ENCODE results near the gene ALPL. TPM values are rescaled to one million over a fixed set of nuclear protein-coding genes. Genes with fewer than 3 reads are reported as not detected.
A peak's percentile ranks its signal among the peaks of the same experiment; 100 is the strongest.

ALPL gene
- total and polyA plus RNA-seq, 8 donors = 2.9 to 12.0 (median 7.0) TPM; not detected in 2

- Histone ChIP-seq H3K4me1 (peaks cover 13 to 33% (median 21%) of the 10 kb centered on the region in 4 donors), H3K27me3 (peaks cover 0 to 53% (median 0%) of the 10 kb centered on the region in 3 donors), H3K9me3 (no peaks in the 10 kb centered on the region), H3K27ac (peak overlapping the region in 1 of 5 donors; percentile 48), H3K36me3 (no peaks in the 10 kb centered on the region), H3K4me3 (no peak overlapping the region)
- DNase-seq = no peak
- no peak for TF ChIP-seq POLR2AphosphoS5 (IDR thresholded peaks at IDR 0.05)
- no peak for TF ChIP-seq EP300 (IDR thresholded peaks at IDR 0.05)
- TF ChIP-seq CTCF (IDR thresholded peaks at IDR 0.05) = no peak
- TF ChIP-seq POLR2A (IDR thresholded peaks at IDR 0.05) = no peak
- intact Hi-C loops (cut with DNase I; ENCODE audit: low total_unique reads) = no loop called here
- WGBS, 5 donors = 30 to 57% (median 45%) methylated on average over 13 of the region's 13 CpGs
Observed at GRCh38 chr1:21590934-21591333, 81.7 kb downstream of the ALPL start.

- Histone ChIP-seq H3K36me3 (peaks cover 0 to 12% (median 7%) of the 10 kb centered on the region in 4 donors), H3K4me3 (no peak overlapping the region), H3K9me3 (no peaks in the 10 kb centered on the region), H3K4me1 (peaks cover 1 to 20% (median 8%) of the 10 kb centered on the region in 4 donors), H3K27ac (no peak overlapping the region), H3K27me3 (peaks cover 0 to 51% (median 0%) of the 10 kb centered on the region in 3 donors)
- intact Hi-C loops (cut with DNase I; ENCODE audit: low total_unique reads) = no loop called here
- 57 to 74% (median 64%) methylated on average over 12 of the region's 12 CpGs for WGBS, 5 donors
- TF ChIP-seq POLR2AphosphoS5 (IDR thresholded peaks at IDR 0.05) (no peak), EP300 (IDR thresholded peaks at IDR 0.05) (no peak), CTCF (IDR thresholded peaks at IDR 0.05) (no peak), POLR2A (IDR thresholded peaks at IDR 0.05) (no peak)
- no peak for DNase-seq
Observed at GRCh38 chr1:21592086-21592865, 83.1 kb downstream of the ALPL start.

- intact Hi-C loops (cut with DNase I; ENCODE audit: low total_unique reads) = no loop called here
- peaks cover 3 to 22% (median 13%) of the 10 kb centered on the region in 4 donors for H3K36me3 ChIP-seq
- H3K4me1 ChIP-seq = peaks cover 0 to 16% (median 5%) of the 10 kb centered on the region in 4 donors
- TF ChIP-seq EP300 (IDR thresholded peaks at IDR 0.05) = no peak
- TF ChIP-seq CTCF (IDR thresholded peaks at IDR 0.05) = no peak
- no peak for TF ChIP-seq POLR2AphosphoS5 (IDR thresholded peaks at IDR 0.05)
- no peak for TF ChIP-seq POLR2A (IDR thresholded peaks at IDR 0.05)
- no peaks in the 10 kb centered on the region for H3K9me3 ChIP-seq
- H3K27ac ChIP-seq = no peak overlapping the region
- no peak overlapping the region for H3K4me3 ChIP-seq
- DNase-seq = no peak
- 55 to 73% (median 70%) methylated on average over 7 to 8 of the region's 8 CpGs for WGBS, 5 donors
- peaks cover 0 to 55% (median 0%) of the 10 kb centered on the region in 3 donors for H3K27me3 ChIP-seq
Observed at GRCh38 chr1:21593231-21593630, 84.0 kb downstream of the ALPL start.

GRCh38 chr1:21594501-21594900, 85.3 kb downstream of the ALPL start:
- no peak overlapping the region for H3K4me3 ChIP-seq
- H3K27me3 ChIP-seq = peaks cover 0 to 59% (median 0%) of the 10 kb centered on the region in 3 donors
- H3K27ac ChIP-seq = no peak overlapping the region
- WGBS, 5 donors = 49 to 70% (median 62%) methylated on average over 9 to 11 of the region's 11 CpGs
- DNase-seq = no peak
- peaks cover 3 to 35% (median 19%) of the 10 kb centered on the region in 4 donors for H3K36me3 ChIP-seq
- H3K4me1 ChIP-seq = peaks cover 0 to 16% (median 5%) of the 10 kb centered on the region in 4 donors
- no peaks in the 10 kb centered on the region for H3K9me3 ChIP-seq
- intact Hi-C loops (cut with DNase I; ENCODE audit: low total_unique reads) = no loop called here
- TF ChIP-seq POLR2A (IDR thresholded peaks at IDR 0.05) (no peak), CTCF (IDR thresholded peaks at IDR 0.05) (no peak), POLR2AphosphoS5 (IDR thresholded peaks at IDR 0.05) (no peak), EP300 (IDR thresholded peaks at IDR 0.05) (no peak)

Measured in stomach (tissue), 9 donors.